Measurements from ENCODE around the gene MRPS18A.

MRPS18A gene

DNA sequence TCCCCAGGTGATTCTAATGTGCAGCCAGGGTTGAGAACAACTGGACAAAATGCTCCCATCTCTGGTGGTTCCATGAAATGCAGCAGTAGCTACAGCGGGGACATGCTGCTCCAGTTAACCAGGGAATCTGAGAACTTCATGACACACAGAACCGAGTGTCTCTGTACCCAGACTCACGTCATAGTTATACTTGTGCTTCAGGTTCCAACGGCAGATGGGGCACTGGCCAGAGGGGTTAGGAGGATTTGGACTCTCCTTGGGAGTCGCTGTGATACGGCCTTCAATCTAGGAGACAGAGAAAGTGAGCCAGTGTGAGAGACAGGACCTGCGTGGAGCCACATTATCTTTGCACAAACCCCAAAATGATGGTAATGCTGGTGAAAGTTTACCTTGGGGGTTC, 9.2 kb downstream of the MRPS18A start:
- DNase-seq (ENCODE audit: low read depth), result no peak
- TF ChIP-seq, protein P1, sequence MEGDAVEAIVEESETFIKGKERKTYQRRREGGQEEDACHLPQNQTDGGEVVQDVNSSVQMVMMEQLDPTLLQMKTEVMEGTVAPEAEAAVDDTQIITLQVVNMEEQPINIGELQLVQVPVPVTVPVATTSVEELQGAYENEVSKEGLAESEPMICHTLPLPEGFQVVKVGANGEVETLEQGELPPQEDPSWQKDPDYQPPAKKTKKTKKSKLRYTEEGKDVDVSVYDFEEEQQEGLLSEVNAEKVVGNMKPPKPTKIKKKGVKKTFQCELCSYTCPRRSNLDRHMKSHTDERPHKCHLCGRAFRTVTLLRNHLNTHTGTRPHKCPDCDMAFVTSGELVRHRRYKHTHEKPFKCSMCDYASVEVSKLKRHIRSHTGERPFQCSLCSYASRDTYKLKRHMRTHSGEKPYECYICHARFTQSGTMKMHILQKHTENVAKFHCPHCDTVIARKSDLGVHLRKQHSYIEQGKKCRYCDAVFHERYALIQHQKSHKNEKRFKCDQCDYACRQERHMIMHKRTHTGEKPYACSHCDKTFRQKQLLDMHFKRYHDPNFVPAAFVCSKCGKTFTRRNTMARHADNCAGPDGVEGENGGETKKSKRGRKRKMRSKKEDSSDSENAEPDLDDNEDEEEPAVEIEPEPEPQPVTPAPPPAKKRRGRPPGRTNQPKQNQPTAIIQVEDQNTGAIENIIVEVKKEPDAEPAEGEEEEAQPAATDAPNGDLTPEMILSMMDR (IDR thresholded peaks at IDR 0.05; ENCODE audit: insufficient read depth, low read depth, low read length, missing control alignments), result no peak
- no peak overlapping the region for H3K4me3 ChIP-seq (ENCODE audit: low read depth, low read length)

- no peak for DNase-seq (ENCODE audit: low read depth)
- TF ChIP-seq, protein P1 (IDR thresholded peaks at IDR 0.05; ENCODE audit: insufficient read depth, low read depth, low read length, missing control alignments), result no peak
- no peak overlapping the region for H3K4me3 ChIP-seq (ENCODE audit: low read depth, low read length)
Measured at GRCh38 chr6:43677759-43678158, 9.8 kb downstream of the MRPS18A start.

- DNase-seq (ENCODE audit: low read depth), result no peak
- H3K4me3 ChIP-seq (ENCODE audit: low read depth, low read length), result no peak overlapping the region
- TF ChIP-seq, protein P1 (IDR thresholded peaks at IDR 0.05; ENCODE audit: insufficient read depth, low read depth, low read length, missing control alignments), result no peak
Measured at GRCh38 chr6:43676962-43677606, 10.5 kb downstream of the MRPS18A start.

GRCh38 chr6:43674921-43675320, 12.7 kb downstream of the MRPS18A start:
- no peak for DNase-seq (ENCODE audit: low read depth)
- TF ChIP-seq, protein P1 (IDR thresholded peaks at IDR 0.05; ENCODE audit: insufficient read depth, low read depth, low read length, missing control alignments), result no peak
- H3K4me3 ChIP-seq (ENCODE audit: low read depth, low read length), result no peak overlapping the region

- TF ChIP-seq, protein P1 (IDR thresholded peaks at IDR 0.05; ENCODE audit: insufficient read depth, low read depth, low read length, missing control alignments), result no peak
- no peak overlapping the region for H3K4me3 ChIP-seq (ENCODE audit: low read depth, low read length)
- DNase-seq (ENCODE audit: low read depth), result no peak
Measured at GRCh38 chr6:43674291-43674690, 13.3 kb downstream of the MRPS18A start.

DNA sequence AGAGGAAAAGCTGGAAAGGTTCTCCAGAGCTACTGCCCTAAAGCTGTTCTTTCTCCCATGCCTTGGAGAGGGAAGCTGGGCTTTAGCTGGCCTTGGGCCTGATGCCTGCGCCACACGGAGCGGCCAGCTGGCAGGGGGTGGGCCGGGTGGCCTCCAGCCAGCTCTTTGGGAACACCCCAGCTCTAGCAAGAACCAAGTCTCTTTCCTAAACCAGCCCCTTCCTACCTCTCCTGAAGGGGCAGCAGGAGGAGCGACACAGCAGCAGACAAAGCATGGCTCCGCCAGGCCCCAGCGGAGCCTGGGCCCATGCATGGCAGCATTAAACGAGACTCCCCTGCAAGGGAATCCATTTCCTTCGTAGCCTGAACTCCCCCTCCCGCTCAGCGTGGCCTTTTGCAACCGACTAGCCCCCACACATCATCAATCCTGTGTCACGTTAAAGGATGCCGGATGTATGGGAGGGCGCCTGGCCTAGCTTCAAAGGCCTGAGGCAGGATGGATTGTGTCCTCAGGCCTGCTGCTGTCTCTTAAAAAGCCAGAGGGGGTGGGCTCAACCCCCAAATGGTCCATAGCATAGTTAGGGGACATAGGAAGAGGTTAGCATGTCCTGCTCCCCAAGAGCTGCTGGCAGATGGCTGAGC, 14.0 kb downstream of the MRPS18A start:
- no peak for DNase-seq (ENCODE audit: low read depth)
- TF ChIP-seq, protein P1 (IDR thresholded peaks at IDR 0.05; ENCODE audit: insufficient read depth, low read depth, low read length, missing control alignments), result no peak
- no peak overlapping the region for H3K4me3 ChIP-seq (ENCODE audit: low read depth, low read length)

Data from GM12865 (cell line).